Activated CD4-positive, alpha-beta T cell treated with anti-CD3 and anti-CD28 coated beads for 4 hours (primary cell): ENCODE measurements around the gene EIF2B5.
"Not testable (repeated sequence)": the region's sequence is repeated elsewhere in the genome, so short reads cannot be mapped to it uniquely, and the experiment has no call there.

Source experiments
- DNase-seq, 2 donors: peaks; one replicate each; pipeline ENCODE4 v3.0.0-alpha.2; 2020

The EIF2B5 gene

GRCh38 chr3:184148076-184148475 lies 12.9 kb downstream of the EIF2B5 start:
- no peak for DNase-seq

DNA sequence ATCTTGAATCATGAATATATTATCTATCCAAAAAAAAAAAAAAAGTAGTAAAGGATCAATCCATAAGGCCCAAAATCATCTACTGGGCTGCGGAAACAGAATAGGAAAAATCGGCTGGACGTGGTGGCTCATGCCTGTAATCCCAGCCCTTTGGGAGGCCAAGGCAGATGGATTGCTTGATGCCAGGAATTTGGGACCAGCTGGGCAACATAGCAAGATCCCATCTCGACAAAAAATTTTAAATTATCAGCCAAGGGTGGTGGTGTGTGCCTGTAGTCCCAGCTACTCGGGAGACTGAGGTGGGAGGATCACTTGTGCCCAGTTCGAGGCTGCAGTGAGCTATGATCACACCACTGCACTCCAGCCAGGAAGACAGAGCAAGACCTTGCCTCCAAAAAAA lies 14.0 kb downstream of the EIF2B5 start:
- DNase-seq: no peak

DNA sequence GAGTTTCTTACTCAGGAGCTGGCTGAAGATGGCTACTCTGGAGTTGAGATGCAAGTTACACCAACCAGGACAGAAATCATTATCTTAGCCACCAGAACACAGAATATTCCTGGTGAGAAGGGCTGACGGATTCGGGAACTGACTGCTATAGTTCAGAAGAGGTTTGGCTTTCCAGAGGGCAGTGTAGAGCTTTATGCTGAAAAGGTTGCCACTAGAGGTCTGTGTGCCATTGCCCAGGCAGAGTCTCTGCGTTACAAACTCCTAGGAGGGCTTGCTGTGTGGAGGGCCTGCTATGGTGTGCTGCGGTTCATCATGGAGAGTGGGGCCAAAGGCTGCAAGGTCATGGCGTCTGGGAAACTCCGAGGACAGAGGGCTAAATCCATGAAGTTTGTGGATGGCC lies 14.6 kb downstream of the EIF2B5 start:
- not testable (repeated sequence) for DNase-seq

- DNase-seq: peak in 1 of 2 donors; percentile 36
Observed at GRCh38 chr3:184154885-184155643, 19.9 kb downstream of the EIF2B5 start, which contains the start of gene DVL3. TSS of gene DVL3 (plus strand) at chr3:184155377. CDS start at chr3:184155636, 259 bp downstream.

DNA sequence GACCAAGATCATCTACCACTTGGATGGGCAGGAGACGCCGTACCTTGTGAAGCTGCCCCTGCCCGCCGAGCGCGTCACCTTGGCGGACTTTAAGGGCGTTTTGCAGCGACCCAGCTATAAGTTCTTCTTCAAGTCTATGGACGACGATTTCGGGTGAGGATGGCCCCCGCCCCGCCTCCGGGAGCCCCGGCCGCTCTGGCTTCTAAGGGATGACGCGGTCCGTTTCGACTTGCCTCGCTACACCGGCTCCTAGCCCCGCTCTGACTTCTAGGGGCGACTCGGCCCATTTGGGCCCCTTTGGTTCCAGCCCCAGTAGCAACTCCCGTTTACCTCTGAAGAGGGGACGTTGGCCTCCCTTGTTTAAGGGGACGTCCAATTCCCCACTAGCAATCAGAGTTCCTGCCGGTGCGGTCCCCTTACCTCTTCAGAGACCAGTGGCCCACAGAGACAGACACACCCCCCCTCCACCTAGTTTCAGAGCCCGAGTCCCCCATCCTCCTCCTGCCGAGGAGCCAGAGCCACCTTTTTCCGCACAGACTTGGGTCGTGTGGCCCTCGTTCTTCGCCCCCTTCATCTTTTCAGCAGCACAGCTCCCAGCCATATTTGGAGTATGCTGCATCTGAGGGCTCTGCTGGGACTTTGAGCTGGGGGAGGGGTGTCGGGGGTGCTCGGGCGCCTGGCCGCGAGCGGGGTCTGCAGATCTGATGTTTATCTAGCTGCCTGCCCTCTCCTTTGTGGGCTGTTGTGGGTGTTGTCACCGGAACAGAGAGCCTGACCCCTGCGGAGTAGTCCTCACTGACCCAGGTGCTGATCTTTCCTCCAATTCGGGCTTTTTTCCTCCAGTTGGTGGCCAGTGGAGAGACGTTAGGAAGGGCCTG lies 20.7 kb downstream of the EIF2B5 start:
- DNase-seq: peak; percentile 39 to 42

DNA sequence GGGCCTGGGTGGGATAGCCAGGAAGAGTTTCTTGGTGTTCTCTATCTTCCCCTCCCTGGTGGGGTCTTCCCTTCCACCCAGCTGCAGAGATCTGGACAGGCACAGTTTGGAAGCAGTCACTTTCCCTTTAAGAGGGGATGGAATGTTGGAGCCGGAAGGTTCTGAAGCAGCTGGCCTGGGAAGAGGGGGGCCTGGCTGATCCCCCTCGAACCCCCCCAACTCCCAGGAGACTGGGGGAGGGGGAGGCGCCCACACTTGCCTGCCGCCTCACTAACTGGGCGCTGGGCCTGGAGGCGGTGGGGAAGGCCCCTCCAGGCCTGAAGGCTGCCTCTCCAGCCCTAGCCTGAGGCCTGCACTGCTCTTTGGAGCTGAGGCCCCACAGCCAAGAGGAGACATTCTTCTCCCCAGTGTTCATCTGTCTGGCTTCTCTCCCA lies 21.4 kb downstream of the EIF2B5 start:
- DNase-seq: no peak

- no peak for DNase-seq
Observed at GRCh38 chr3:184157206-184157605, 22.0 kb downstream of the EIF2B5 start.

GRCh38 chr3:184158404-184158803 lies 23.2 kb downstream of the EIF2B5 start:
- DNase-seq: no peak

GRCh38 chr3:184160456-184160855 lies 25.3 kb downstream of the EIF2B5 start:
- DNase-seq: no peak

GRCh38 chr3:184162571-184163070 lies 27.5 kb downstream of the EIF2B5 start:
- not testable (repeated sequence) for DNase-seq

DNA sequence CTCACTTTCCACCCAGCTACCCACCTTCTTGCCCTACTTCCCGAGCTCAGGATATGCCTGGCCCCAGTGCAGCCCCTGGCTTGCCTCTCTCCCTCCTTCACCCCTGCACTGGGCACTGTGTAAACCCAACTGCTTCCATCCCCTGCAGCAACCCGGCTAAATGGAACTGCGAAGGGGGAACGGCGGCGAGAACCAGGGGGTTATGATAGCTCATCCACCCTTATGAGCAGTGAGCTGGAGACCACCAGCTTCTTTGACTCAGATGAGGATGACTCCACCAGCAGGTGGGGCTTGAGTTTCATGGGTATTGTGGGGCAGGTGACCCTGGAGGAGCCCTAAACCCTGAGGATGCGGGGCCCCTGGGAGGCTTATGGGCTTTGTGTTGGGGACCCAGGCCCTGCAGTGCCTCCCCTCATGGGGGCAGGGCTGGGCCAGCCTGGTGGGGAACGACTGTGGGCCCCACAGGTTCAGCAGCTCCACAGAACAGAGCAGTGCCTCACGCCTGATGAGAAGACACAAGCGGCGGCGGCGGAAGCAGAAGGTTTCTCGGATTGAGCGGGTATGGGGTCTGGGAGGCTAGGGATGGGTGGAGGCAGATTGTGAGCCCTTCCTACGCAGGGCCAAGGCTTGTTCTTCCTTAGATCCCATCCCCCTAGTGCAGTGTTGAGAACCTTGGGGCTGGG lies 29.6 kb downstream of the EIF2B5 start:
- no peak for DNase-seq

DNA sequence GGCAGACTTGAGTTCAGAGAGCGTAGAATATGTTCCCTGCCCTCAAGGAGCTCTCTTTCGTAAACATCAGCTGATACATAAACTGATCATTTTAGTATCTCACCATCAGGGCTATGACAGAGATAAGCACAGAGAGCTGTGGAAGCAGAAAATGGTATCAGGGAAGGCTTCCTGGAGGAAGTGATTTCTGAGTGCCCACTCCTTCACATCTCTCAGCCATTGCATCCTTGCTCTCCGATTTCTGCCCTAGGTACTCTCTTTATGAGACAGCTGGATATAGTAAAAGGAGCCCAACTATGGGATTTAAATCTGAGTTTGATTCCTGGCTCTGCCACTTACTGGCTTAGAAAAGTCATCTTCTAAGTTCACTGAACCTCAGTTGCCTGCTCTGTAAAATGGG lies 30.4 kb downstream of the EIF2B5 start:
- DNase-seq: no peak

DNA sequence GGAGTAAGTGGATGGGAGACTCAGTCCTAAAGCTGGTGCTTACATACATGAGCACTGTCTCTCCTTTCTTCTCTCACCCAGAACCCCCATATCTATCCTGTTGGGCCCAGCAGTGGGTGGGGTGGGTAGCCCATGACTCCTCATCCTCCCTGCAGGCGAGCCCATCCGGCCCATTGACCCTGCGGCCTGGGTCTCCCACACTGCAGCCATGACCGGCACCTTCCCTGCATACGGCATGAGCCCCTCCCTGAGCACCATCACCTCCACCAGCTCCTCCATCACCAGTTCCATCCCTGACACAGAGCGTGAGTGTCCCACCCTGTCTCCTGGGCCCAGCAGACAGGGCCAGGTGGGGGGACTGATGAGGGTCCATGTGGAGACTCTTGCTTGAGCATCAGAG lies 31.5 kb downstream of the EIF2B5 start:
- no peak for DNase-seq

GRCh38 chr3:184167786-184168185 lies 32.6 kb downstream of the EIF2B5 start:
- no peak for DNase-seq

DNA sequence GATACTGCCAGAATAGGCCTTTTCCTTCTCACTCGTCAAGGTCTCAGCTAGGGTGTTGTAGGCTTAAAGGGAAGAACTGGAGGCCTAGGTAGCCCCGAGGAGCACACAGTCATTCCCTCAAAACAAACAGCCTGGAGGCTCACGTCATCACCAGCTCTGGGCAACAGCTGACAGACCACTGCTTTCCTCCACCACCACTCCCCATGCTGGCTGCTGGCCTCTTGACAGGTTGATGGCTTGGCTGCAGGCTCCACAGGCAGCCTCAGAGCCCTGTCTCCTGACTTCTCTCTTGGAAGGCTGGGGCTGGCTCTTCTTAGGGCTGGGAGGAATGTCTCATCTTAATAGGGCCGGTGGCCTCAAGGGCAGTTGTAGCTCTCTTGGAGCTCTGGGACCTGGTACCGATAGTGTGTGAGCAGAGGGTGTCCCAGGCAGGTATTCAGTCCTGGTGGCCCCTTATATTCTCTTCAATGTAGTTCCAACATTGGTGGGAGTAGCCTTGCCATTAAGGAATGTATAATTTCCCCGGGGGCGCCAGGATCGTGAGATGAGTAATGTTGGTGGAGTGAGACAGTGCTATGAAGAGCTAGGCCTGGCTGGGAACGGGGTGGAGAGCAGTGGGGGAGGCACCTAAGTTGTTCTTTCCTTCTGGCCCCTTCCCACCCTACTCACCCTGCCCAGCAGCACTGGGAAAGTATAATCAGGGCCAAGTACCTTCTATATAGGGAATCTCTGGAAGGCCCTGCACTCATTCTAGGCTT lies 33.4 kb downstream of the EIF2B5 start:
- no peak for DNase-seq

DNA sequence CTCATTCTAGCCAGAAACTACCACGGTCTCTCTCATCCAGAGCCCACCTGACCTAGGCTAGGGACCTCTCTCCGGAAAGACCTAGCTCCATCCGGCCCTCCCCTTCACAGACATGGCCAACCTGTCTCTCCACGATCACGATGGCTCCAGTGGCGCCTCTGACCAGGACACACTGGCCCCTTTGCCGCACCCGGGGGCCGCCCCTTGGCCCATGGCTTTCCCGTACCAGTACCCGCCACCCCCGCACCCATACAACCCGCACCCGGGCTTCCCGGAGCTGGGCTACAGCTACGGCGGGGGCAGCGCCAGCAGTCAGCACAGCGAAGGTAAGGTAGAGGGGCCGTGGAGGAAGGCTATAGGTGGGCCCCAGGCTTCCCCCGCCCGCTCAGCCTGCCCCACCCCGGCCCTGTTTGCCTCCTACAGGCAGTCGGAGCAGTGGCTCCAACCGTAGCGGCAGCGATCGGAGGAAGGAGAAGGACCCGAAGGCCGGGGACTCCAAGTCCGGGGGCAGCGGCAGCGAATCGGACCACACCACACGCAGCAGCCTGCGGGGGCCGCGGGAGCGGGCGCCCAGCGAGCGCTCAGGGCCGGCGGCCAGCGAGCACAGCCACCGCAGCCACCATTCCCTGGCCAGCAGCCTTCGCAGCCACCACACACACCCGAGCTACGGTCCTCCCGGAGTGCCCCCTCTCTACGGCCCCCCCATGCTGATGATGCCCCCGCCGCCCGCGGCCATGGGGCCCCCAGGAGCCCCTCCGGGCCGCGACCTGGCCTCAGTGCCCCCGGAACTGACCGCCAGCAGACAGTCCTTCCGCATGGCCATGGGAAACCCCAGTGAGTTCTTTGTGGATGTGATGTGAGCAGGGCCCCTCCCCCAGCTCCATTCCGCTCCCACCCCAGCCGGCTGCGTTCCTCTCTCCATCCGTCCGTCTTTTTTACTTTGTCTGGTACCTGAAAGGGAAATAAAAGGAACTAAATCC lies 35.0 kb downstream of the EIF2B5 start:
- no peak for DNase-seq

GRCh38 chr3:184171562-184171961 lies 36.4 kb downstream of the EIF2B5 start:
- no peak for DNase-seq

GRCh38 chr3:184172681-184173373 lies 37.7 kb downstream of the EIF2B5 start:
- DNase-seq: no peak

DNA sequence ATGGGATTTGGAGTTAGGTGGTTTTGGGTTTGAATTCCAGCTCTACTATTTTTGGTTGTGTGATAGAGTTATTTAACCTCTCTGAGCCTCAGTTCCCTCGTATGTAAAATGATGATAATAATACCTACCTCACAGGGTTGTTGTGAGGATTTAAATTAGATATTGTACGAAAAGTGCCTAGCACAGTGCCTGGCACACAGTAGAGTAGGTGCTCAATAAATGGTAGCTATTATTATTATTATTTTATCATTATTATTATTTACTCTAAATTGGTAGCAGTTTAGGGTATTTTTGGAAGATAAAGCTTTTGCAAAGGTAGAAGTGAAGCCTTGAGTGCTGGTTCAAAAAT lies 38.2 kb downstream of the EIF2B5 start:
- DNase-seq: no peak

- DNase-seq: no peak
Observed at GRCh38 chr3:184174284-184174645, 39.1 kb downstream of the EIF2B5 start.
